GM11168 (cell line): ENCODE measurements around the gene PTPRG.

Experiments
- in situ Hi-C: fragments of 300-500 bp; cut with MboI; formaldehyde crosslinking; loops from one replicate; pipeline ENCODE4 v1.12.0; 2022; ENCODE audit warnings: low sequenced_read_pairs; ENCODE audit not compliant: unreplicated experiment

The PTPRG gene

DNA sequence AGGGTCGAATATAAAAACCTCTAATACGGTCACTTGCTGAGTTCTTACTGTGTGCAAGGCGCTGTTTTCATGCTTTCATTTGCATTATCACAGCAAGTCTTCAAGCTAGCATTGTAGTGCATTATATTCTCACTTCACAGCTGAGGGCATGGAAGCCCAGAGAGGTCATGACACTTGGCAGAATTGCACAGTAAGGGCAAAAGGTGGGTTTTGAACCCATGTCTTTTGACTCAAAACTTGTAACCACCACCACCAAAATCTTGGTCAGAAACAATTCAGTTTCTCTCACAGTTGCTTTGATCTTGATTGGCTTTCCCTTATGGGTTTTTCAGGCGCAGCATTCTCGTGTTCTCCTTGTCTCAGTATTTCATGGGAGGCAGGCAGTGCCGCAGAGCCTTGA is 371.1 kb downstream of the PTPRG start:
- in situ Hi-C loops = no loop called here

DNA sequence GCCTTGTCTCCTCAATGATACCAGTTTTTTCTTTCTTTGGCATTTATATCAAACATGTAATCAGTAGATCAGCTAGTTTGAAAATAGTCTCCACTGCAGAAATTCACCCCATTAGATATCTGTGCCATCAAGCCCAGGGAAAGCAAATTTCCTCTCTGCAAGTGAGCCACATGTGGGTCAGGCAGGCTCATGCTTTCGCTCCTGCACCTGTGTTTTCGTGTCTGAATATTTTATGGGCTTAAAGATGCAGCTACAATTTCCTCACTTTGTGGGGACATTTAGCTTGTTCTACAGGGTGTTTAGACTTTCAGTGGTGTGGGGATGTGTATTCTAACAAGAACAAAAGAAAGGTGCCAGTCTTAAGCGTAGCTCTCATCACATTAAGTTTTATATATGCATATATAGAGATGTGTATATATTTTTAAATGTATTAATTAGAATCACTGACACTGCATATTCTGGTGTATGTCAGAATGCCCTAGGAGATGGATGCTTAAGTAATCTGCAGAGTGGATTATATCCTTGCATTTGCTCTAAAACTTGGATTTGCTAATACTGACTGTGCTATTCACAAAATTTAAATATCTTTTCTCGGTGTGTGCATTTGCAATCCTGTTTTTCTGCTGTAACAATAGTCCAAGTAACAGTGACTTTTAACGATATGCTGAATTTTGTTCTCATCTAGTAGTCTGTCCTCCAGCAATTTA is 372.6 kb downstream of the PTPRG start:
- in situ Hi-C loops = no loop called here

DNA sequence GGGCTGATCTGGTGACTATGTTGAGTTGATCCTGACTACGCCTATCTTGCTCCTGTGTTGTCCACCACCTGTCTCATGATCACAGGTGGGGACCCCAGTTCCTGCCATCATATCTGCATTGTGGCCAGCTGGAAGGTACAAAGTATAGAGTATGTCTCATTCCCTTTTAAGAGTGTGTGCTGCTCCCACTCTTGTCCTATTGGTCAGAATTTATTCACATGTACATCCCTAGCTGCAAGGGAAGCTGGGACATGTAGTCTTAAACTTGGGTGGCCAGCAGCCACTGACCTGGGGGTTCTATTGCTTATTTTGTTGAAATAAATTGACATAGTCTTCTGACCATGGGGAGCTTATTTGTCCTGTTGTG is 373.1 kb downstream of the PTPRG start:
- in situ Hi-C loops = no loop called here

DNA sequence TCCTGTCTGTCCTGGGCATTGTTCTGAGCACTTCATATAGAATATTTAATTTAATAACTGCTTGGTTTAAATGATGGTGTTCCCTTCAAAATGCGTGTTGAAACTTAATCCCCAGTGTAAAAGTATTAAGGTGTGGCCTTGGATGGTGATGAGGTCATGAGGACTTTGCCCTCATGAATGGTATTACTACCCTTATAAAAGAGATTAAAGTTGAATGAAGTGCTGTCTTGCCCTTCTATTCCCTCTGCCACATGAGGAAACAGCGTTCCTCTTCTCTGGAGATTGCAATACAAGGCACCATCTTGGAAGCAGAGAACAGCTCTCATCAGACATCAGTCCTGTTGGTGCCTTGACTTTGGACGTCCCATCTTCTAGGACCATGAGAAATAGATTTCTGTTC is 374.4 kb downstream of the PTPRG start:
- in situ Hi-C loops = no loop called here

DNA sequence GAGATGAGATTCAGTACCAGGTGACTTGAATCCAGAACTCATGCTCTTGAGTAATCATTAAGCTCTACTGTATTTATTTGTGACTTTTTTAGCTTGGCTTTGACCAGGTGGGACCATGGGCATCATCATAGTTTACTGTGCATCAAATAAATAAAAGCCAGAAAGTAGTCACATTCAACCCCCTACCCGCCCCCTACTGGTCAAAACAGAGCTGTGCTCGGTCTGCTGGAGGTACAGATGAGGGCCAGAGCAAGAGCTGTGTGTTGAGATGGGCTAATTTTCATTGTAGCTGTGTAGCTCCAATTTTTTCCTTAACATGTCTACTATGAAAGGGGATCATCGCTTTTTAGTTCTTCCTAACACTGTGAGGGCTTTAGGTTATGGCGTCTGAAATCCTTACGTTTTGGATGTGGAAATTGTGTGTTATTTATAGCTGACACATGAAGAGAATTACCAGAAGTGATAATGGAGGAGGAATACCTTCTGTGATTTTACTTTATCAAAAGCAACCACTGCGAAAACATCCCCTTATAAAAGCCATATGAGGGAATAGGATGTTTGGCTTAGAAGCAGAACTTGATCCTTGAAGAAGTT is 375.1 kb downstream of the PTPRG start:
- in situ Hi-C loops = no loop called here

DNA sequence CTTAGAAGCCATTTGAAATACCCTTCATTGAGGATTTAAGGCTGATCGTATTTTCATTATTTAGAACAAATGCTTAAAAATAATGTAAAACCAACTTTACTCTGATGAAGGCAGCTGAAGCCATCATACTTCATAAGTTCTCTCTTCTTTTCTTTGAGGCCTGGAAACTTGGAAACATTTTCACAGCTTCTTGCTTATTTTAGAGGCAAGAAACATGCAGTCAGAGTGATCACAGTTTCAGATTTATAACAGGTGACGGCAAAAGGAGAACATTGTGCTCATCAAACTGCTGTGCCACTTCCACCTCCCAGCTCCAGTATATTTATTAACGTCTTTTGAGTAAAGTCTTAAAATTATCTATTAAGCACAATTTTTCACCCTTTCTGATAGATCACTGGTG is 376.1 kb downstream of the PTPRG start:
- in situ Hi-C loops = no loop called here

DNA sequence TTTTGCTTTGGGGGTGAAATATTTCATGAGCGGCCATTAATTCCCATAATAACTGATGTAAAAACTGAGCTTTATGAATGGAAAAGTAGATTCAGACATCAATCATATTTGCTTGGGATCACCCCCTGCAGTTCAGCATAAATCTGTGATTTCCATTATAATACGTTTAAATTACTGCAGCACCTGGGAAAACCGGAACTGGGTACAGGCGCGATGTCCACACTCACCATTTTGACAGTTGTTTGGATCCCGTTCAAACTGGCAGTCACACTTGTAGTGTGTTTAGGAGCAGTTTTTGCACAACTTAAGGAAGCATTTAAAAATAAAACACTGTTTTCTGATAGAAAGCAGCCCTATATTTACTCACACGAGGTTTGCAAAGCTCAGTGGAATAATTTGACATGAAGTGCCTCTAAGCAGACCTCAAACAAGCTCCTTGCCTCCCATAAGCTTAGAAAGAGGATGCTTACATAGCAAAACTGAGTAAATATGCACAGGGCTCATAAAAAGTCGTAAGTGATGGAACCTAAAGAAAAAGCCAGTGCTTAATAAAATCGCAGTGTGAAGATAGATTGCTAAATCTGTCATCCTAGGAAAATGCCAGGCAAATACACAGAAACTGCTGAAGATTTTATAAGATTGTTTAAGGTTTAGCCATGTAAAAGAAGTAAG is 377.6 kb downstream of the PTPRG start:
- in situ Hi-C loops = no loop called here

DNA sequence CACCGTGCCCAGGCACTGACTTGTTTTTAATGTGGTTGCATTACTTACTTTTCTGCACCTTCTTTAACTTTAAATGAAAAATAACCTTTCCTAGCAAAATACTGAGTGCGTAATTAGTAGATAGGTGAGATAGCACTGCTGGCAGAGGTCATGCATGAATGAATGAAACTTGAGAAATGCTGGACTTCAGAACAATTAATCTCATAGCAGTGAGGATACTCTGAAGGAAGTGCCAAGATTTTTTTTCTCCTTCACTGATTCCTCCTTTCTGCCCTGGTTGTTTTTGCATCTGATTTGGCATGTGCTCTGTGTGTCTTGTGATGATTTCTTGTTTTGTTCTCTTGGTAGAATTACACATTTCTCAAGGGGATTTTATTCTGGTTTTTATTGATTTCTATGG is 378.9 kb downstream of the PTPRG start:
- in situ Hi-C loops = no loop called here

DNA sequence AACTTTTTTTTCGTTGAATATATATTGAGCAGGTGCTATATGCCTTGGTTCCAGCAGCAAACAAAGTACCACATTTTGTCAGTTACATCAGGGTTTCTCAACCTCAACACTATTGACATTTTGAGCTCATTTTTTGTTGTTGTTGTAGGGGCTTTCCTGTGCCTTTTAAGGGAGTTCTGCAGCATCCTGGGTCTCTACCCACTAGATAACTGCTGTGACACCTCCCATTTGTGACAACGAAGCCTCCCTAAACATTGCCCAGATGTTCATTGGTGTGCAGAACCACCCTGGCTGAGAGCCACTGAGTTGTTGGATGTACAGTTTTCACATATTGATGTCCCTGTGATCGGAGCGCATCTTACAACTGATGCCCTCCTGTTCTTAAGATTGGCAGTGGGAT is 382.6 kb downstream of the PTPRG start:
- in situ Hi-C loops = no loop called here

DNA sequence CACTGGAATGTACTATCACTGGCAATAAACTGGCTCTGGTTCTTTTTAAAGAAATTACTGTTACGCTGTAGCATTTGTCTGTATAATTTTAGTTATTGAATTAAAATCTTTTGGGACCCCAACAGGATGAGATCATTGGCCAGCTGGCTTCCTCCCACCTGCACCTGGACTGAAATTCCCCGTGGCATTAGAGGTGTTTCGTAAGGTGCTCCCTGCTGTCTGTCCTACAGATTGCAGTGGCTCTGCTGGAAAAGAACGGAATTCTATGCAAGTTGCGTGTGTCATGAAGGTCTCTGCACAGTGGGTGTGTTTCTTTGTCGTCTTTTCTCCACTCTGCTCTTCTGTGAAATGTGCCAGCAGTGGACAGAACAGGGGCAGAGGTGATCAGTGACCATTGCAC is 383.4 kb downstream of the PTPRG start:
- in situ Hi-C loops = no loop called here

DNA sequence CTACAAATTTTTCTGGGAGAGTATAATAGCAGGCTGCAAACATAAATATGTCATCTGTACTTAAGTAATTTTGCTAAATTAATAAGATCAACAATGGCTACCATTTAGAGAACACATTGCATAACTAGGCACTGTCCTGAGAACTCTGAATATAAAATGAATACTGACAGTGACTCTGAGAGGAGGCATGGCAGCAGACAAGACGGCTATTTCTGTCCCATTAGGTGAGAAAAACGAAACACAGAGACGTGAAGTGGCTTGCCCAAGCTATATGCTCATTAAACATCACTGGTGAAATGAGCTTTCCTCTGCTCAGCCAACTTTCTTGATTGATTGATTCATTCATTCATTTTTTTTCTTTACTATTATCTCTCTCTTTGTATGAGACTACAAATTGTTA is 384.3 kb downstream of the PTPRG start:
- in situ Hi-C loops = no loop called here

DNA sequence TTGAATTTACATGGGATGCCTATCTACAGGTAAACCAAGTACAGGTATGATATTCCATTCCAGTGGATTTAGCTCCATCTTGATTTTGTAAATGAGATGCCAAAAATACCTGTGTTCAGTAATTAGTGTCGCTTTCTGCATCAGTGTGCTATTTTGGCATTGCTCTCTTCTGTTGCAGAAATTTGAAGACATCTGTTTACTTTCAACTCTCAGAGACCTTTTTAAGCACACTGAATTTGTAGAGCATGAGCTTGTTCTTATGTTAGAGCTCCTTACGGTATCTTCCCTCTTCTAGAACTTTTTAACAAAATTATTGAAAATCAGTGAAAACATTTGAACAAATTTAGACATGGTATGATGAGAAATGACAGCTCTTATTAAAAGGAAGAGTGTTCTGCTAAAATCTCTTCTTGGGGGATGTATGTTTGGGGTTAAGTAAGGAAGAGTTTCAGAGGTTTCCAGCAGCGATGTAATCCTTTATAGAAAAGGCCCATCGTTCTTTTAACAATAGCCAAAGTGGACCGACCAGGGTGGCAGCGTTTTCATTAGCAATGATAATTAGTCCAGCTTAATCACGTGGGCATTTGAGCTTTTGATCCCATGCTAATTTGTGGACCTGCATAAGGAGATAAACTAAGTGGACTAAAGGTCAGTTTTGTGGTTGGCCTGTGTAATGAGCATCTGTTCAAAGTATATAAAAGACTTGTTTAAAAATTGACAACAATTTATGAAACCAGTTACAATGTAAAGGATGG is 385.4 kb downstream of the PTPRG start:
- in situ Hi-C loops = no loop called here

DNA sequence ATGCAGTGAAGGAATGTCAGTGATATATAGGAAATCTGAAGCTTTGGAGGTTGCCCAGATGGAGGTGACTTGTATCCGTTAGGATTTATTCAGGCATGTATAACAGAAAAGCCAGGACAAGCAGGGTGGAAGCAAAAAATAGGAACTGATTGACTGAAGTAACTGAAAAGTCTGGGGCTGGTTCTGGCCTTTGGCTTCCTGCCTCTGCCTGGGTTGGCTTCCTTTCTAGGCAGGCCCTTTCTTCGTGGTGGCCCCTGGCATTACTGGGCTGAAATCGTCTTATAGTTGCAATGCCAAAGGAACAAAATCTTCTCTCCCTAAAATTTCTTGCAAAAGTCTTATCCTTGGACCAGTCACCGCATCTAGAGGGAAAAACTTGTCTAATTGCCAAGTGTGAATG is 386.1 kb downstream of the PTPRG start:
- in situ Hi-C loops = no loop called here

DNA sequence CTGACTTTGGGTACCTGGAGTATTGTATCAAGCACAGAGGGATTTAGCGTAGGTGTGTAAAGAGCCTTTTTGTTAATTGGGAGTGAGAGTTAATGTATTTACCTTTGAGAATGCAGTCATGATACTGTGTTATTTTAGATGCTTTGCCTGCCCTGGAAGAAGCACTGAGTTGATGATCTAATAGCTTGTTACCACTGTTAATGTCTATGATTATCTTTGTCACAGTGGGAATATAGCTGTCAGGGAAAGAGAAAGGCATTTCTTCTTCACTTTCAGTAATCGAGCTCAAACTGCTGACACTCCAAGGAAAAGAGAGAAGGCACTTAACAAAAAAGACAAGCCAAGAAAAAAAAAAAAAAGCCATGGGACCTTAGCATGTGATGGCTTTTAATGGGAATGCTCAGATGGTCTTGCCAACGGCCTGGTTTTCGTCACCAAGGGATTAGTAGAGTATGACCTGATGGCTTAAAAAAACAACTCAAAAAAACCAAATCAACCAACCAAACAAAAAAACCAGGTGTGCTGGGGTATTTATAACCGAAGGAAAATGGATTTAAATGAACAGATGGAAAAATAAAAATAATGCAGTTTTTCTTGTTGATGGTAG is 387.4 kb downstream of the PTPRG start:
- in situ Hi-C loops = no loop called here

DNA sequence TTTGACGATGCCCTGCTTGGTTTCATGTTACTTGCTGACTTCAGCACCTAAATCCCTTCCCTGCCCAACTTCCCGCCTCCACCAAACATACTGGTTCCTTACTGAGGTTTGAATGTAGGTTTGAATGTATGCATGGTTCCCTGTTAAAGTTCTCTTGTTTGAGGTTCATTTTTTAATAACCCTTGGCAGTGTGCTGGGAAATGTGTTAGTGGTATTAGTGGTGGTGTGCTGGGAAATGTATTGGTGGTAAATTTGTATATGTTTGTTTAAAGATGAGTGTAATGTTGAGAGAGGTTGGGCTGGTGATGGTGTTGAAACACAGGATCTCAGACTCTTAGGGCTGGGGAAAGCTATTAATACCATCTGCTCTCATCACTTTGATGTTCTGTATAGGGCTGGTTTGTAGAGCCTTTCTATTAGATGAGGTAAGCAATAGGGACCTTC is 392.7 kb downstream of the PTPRG start:
- in situ Hi-C loops = no loop called here

DNA sequence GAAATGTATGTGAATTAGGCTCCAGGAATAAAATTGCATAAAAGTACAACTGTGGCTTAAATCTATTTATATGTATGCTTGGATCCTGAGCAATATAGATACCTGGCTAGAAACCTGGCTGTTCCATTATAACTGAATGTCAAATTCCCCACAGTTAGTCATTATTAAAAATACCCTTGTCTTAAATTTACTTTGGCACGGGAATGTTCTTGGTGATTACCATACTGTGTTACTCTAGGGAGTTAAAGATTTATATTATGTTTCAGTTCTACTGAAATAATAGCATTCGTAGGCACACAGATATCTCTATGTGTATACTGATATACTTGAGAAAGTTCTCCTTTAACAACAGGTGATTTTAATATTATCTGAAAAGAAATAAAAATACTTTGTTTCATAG is 394.1 kb downstream of the PTPRG start:
- in situ Hi-C loops = no loop called here

DNA sequence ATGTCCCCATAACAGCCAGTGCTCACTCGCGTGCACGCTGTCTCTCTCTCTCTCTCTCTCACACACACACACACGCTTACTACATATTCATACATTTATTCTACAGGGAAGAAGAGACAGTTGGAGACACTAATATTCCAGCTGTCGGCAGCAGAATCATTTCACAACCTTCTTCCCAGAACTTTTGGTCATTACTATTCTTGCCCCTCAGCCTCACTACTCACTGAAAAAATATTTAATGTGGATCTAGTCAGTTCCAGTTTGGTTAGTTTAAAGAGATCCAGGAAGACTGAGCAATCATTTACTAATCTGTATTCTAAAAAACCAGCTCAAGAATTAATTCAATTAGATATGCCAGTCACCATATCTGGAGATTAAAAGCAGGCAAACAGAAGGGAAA is 394.9 kb downstream of the PTPRG start:
- in situ Hi-C loops = no loop called here

DNA sequence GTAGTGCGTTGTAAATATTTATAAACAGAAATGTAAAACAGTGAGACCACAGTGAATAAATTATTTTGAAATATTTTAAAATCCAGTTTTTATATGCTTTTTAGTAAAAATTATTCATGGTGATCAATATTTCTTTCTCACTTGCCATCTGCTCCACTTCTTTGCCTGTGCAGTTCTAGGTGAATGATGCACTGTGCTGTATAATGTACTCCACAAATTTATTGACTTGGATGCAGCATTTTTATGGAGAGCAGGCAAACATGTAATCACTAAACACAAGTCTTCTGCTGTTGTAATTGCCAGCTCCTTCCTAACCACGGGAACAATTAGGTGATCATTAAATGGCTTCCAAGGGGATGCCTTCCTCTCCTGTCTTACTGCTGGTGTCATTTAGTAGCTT is 395.9 kb downstream of the PTPRG start:
- in situ Hi-C loops = no loop called here

DNA sequence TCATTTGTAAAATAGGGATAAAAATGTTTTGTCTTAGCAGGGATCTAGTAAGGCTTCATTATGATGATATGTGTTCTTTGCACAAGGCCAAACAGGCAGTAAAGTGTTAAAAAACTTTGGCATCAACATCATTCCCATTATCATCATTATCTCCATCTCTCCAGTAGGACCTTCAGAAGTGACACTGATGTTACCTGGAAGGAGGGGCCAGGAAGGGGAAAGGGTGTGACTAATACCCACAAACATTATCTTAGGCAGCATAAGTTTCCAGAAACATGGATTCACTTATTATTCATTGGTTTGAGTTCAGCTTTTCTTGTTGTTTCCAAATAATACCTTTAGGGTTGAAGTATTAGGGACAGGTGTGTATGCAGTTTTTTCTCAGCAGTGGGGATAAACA is 399.6 kb downstream of the PTPRG start:
- in situ Hi-C loops = no loop called here

DNA sequence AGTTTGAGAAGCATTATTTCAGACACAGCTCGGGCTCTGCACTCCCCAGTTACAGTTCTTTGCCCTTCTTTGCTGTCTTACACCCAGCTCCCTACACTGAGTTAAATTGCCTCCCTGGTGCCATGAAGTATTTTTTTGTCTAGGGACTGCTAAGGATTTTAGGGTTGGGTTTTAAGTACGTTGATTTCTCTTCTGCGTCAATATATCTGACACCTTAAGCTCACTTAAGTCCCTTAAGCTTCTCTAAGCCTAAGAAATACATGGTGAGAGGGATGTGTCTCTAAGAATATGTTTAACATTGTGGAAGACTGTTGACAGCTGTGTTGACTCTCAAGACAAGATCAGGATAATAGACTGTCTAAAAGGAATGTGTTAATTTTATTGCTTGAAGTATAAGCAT is 400.5 kb downstream of the PTPRG start:
- in situ Hi-C loops = no loop called here

DNA sequence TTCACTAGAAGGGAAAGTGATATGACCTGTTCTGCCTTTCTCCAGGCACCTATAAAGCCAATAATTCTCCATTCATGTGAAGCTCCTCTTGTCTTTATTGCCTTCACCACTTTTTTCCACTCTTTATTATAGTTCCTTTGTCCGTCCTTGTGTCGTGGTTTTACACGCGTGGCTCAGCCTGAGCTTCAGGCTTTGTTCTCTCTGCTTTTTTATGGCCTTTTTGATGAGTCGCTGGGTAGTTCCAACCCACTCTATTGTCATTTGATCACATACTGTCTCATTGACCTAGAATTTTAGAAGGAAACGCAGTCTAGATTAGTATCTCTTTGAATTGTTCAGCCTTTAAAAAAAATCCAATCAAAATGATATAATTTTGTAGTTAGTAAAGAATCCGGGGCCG is 403.2 kb downstream of the PTPRG start:
- in situ Hi-C loops = no loop called here
